SK-N-SH (cell line): ENCODE results near the gene ISOC1. TPM values are rescaled to one million over a fixed set of nuclear protein-coding genes. Genes with fewer than 3 reads are reported as not detected.
A peak's percentile ranks its signal among the peaks of the same experiment; 100 is the strongest.

Source experiments
- CTCF ChIA-PET: fragments of 300-600, 350-600 bp; formaldehyde crosslinking; extraction: SDS; loops from one replicate; lab custom pipeline; 2021; lab: Yijun Ruan, JAX
- POLR2A ChIA-PET: fragments of 350-600 bp; sonication (Branson Sonifier 250); formaldehyde crosslinking; extraction: SDS; loops from one replicate; lab custom pipeline; 2020; ENCODE audit warnings: antibody characterized with exemption, inconsistent platforms; lab: Yijun Ruan, JAX
- DNase-seq: peaks from one replicate; pipeline ENCODE4 v3.0.0; 2012
- H2AFZ ChIP-seq: fragments of 200-600 bp; sonication (generic); 2 replicates; pipeline ENCODE4 v1.8.1; 2016; ENCODE audit warnings: antibody characterized with exemption, mild to moderate bottlenecking, low read depth
- H3F3A ChIP-seq: fragments of 200-600 bp; sonication (generic); replicated peaks from 2 replicates; pipeline ENCODE3; 2016; ENCODE audit warnings: antibody characterized with exemption, mild to moderate bottlenecking; ENCODE audit not compliant: insufficient read depth
- H3K27ac ChIP-seq, 2 experiments: fragments of 200-500 bp in 1 of 2; fragments of 200-600 bp in 1 of 2; sonication (Bioruptor generic) in 1 of 2; sonication (generic), shearing (Covaris generic) in 1 of 2; 2 replicates each; pipeline versions ENCODE4 v1.5.1 to v1.6.1; 2014 to 2016; ENCODE audit warnings: low read depth in 2 of 2, inconsistent platforms in 1 of 2, low read length in 1 of 2, mild to moderate bottlenecking in 1 of 2, mixed read lengths in 1 of 2
- H3K27me3 ChIP-seq: fragments of 200-600 bp; sonication (generic), shearing (Covaris generic); 2 replicates; pipeline ENCODE4 v1.6.1; 2016; ENCODE audit warnings: mixed run types; ENCODE audit not compliant: insufficient read depth
- H3K36me3 ChIP-seq, 2 experiments: fragments of 200-500 bp in 1 of 2; fragments of 200-600 bp in 1 of 2; sonication (Bioruptor generic) in 1 of 2; sonication (generic) in 1 of 2; replicated peaks in 1 of 2; 2 replicates each; pipeline versions ENCODE3 to v1.5.1; 2014 to 2016; ENCODE audit warnings: low read length in 1 of 2, mild to moderate bottlenecking in 1 of 2; ENCODE audit not compliant: insufficient read depth in 2 of 2, control insufficient read depth in 1 of 2
- H3K4me1 ChIP-seq, 2 experiments: fragments of 200-500 bp in 1 of 2; fragments of 200-600 bp in 1 of 2; sonication (Bioruptor generic) in 1 of 2; sonication (generic), shearing (Covaris generic) in 1 of 2; 2 replicates each; pipeline versions ENCODE4 v1.5.1 to v1.6.1; 2014 to 2016; ENCODE audit warnings: low read depth in 1 of 2, low read length in 1 of 2, mixed run types in 1 of 2; ENCODE audit not compliant: insufficient read depth in 2 of 2, control insufficient read depth in 1 of 2
- H3K4me2 ChIP-seq: fragments of 200-600 bp; sonication (generic), shearing (Covaris generic); 2 replicates; pipeline ENCODE4 v1.6.1; 2017; ENCODE audit warnings: mixed run types
- H3K4me3 ChIP-seq, 2 experiments: fragments of 200-500 bp in 1 of 2; fragments of 200-600 bp in 1 of 2; sonication (Bioruptor generic) in 1 of 2; sonication (generic), shearing (Covaris generic) in 1 of 2; 2 replicates each; pipeline versions ENCODE4 v1.5.1 to v1.8.1; 2014 to 2016; ENCODE audit warnings: low read depth in 2 of 2, inconsistent platforms in 1 of 2, low read length in 1 of 2, mild to moderate bottlenecking in 1 of 2, mixed read lengths in 1 of 2, moderate library complexity in 1 of 2
- H3K79me2 ChIP-seq: fragments of 200-600 bp; sonication (generic); 2 replicates; pipeline ENCODE4 v1.8.1; 2017; ENCODE audit warnings: mild to moderate bottlenecking; ENCODE audit not compliant: insufficient read depth
- H3K9ac ChIP-seq: fragments of 200-600 bp; sonication (generic); 2 replicates; pipeline ENCODE4 v1.6.1; 2017; ENCODE audit warnings: mixed run types
- H3K9me2 ChIP-seq: fragments of 200-600 bp; sonication (generic); 2 replicates; pipeline ENCODE4 v1.6.1; 2017; ENCODE audit warnings: mixed run types
- H3K9me3 ChIP-seq: fragments of 200-600 bp; sonication (generic); 2 replicates; pipeline ENCODE4 v1.6.1; 2017; ENCODE audit warnings: mixed run types, mild to moderate bottlenecking, moderate library complexity
- H4K20me1 ChIP-seq: fragments of 200-600 bp; sonication (generic); 2 replicates; pipeline ENCODE4 v1.6.1; 2017; ENCODE audit warnings: mild to moderate bottlenecking, mixed run types; ENCODE audit not compliant: insufficient read depth
- CHD2 ChIP-seq: fragments of 150-350 bp; IDR thresholded peaks from 2 replicates; pipeline ENCODE4 v1.6.1; 2018; ENCODE audit warnings: low read length; ENCODE audit not compliant: partially characterized antibody
- ELF1 ChIP-seq: IDR thresholded peaks from 2 replicates; pipeline ENCODE4 v1.4.0; 2012
- EP300 ChIP-seq, 2 experiments: IDR thresholded peaks; 2 replicates each; pipeline versions ENCODE4 v1.4.0 to v1.6.1; 2012; ENCODE audit warnings: borderline replicate concordance in 1 of 2, low read depth in 1 of 2, low read length in 1 of 2
- EZH2phosphoT487 ChIP-seq: fragments of 200-600 bp; sonication (generic); IDR thresholded peaks from 2 replicates; pipeline ENCODE4 v1.6.1; 2017; ENCODE audit warnings: low read depth, mixed run types, mild to moderate bottlenecking, antibody characterized with exemption, moderate library complexity, borderline replicate concordance
- FOXJ3 ChIP-seq: sonication (generic); formaldehyde crosslinking; IDR thresholded peaks from 2 replicates; pipeline ENCODE4 v1.5.1; 2020; ENCODE audit warnings: mild to moderate bottlenecking, missing genetic modification reagents
- FOXM1 ChIP-seq: IDR thresholded peaks from 2 replicates; pipeline ENCODE4 v1.4.0; 2012; ENCODE audit warnings: low read depth, mild to moderate bottlenecking
- GABPA ChIP-seq: IDR thresholded peaks from 2 replicates; pipeline ENCODE4 v1.4.0; 2012; ENCODE audit warnings: low read depth, mild to moderate bottlenecking
- GATA2 ChIP-seq: sonication (generic); formaldehyde crosslinking; IDR thresholded peaks from 2 replicates; pipeline ENCODE4 v1.5.0; 2020; ENCODE audit warnings: mild to moderate bottlenecking, missing genetic modification reagents
- IRF3 ChIP-seq: fragments of 150-350 bp; IDR thresholded peaks from 2 replicates; pipeline ENCODE4 v1.6.1; 2016; ENCODE audit warnings: mild to moderate bottlenecking, low read depth, low read length
- NRF1 ChIP-seq: IDR thresholded peaks from 2 replicates; pipeline ENCODE4 v1.6.1; 2012; ENCODE audit warnings: low read depth, mild to moderate bottlenecking, low read length
- POLR2AphosphoS5 ChIP-seq: IDR thresholded peaks from 2 replicates; pipeline ENCODE4 v1.6.1; 2012; ENCODE audit warnings: low read depth, low read length
- REST ChIP-seq: IDR thresholded peaks from 2 replicates; pipeline ENCODE4 v1.6.1; 2012; ENCODE audit warnings: mild to moderate bottlenecking, low read depth, low read length, moderate library complexity
- SMC3 ChIP-seq: IDR thresholded peaks from 2 replicates; pipeline ENCODE4 v1.6.1; 2012; ENCODE audit warnings: low read depth, low read length, improper control_type of control experiment
- TEAD4 ChIP-seq: IDR thresholded peaks from 2 replicates; pipeline ENCODE4 v1.4.0; 2012; ENCODE audit warnings: mild to moderate bottlenecking, borderline replicate concordance; ENCODE audit not compliant: insufficient read depth
- USF2 ChIP-seq: fragments of 150-350 bp; IDR thresholded peaks from 2 replicates; pipeline ENCODE4 v1.6.1; 2017; ENCODE audit warnings: antibody characterized with exemption, low read length, low read depth, borderline replicate concordance
- YY1 ChIP-seq: IDR thresholded peaks from 2 replicates; pipeline ENCODE4 v1.4.0; 2012; ENCODE audit warnings: low read depth, mild to moderate bottlenecking
- WGBS: methylation state at CpG from one replicate; pipeline ENCODE4 v1.1.6; 2017; ENCODE audit warnings: low lambda C conversion rate; 5-methylcytosine and 5-hydroxymethylcytosine counted together
- polyA plus RNA-seq, 3 experiments: library from polyadenylated mRNA; depleted of rRNA; stranded (reverse); fragments of >200 nt; gene quantifications; 2 replicates each; pipeline ENCODE4 v1.2.3, GENCODE V29; 2012
- TF ChIP-seq, protein P1 (sequence below): IDR thresholded peaks from 2 replicates; pipeline ENCODE4 v1.4.0; 2012; ENCODE audit warnings: low read depth, borderline replicate concordance

ISOC1 gene
- polyA plus RNA-seq, 1 of the 3 experiments (the other 2 are of a cell fraction), result 20.6 TPM

- 100% methylated on average over 1 of the region's 1 CpG for WGBS
- Histone ChIP-seq H2AFZ (no peak overlapping the region), H3K9ac (no peak overlapping the region), H3K36me3 (no peaks in the 10 kb centered on the region), H3K79me2 (no peaks in the 10 kb centered on the region), H3F3A (no peaks in the 10 kb centered on the region), H4K20me1 (no peaks in the 10 kb centered on the region), H3K4me3 (no peak overlapping the region), H3K4me1 (peaks cover 0 to 10% of the 10 kb centered on the region in 2 experiments; a peak in 2 of 4 replicates), H3K4me2 (no peak overlapping the region), H3K9me3 (no peaks in the 10 kb centered on the region), H3K27ac (peak overlapping the region in 1 of 2 experiments; percentile 6; a peak in 1 of 4 replicates), H3K9me2 (no peaks in the 10 kb centered on the region), H3K27me3 (no peaks in the 10 kb centered on the region)
- TF ChIP-seq REST (no peak), FOXM1 (no peak), IRF3 (no peak), ELF1 (no peak)
- POLR2A ChIA-PET, result no interaction called here
- CTCF ChIA-PET, result interaction anchor here (0.6 to 4.8 kb wide), 9 partner anchors 9 to 647 kb away, joined by 3 to 29 read pairs (median 4); partner anchors contain the start of gene ISOC1
- DNase-seq, result peak; percentile 4
Measured at GRCh38 chr5:129124608-129125007, 30.1 kb downstream of the ISOC1 start.

- no peaks in the 10 kb centered on the region for H3K9me2 ChIP-seq
- no peaks in the 10 kb centered on the region for H3K79me2 ChIP-seq
- H3K4me1 ChIP-seq, result peaks cover 0 to 10% of the 10 kb centered on the region in 2 experiments; a peak in 2 of 4 replicates
- no peaks in the 10 kb centered on the region for H3F3A ChIP-seq
- no peak for DNase-seq
- CTCF ChIA-PET, result interaction anchor here (0.5 to 4.8 kb wide), 12 partner anchors 8 to 220 kb away, joined by 3 to 29 read pairs (median 4); partner anchors contain the start of gene ISOC1
- no peak overlapping the region for H3K27ac ChIP-seq
- no peak overlapping the region for H2AFZ ChIP-seq
- no peak overlapping the region for H3K4me3 ChIP-seq
- no peak overlapping the region for H3K9ac ChIP-seq
- H3K27me3 ChIP-seq, result no peaks in the 10 kb centered on the region
- WGBS, result 88% methylated on average over 2 of the region's 2 CpGs
- POLR2A ChIA-PET, result no interaction called here
- H4K20me1 ChIP-seq, result no peaks in the 10 kb centered on the region
- no peaks in the 10 kb centered on the region for H3K36me3 ChIP-seq
- H3K9me3 ChIP-seq, result no peaks in the 10 kb centered on the region
- H3K4me2 ChIP-seq, result no peak overlapping the region
- TF ChIP-seq CHD2 (no peak), YY1 (no peak), FOXJ3 (CRISPR knock-in tag) (no peak), SMC3 (no peak), GABPA (no peak), GATA2 (CRISPR knock-in tag) (no peak), EP300 (IDR thresholded peaks at IDR 0.05; ENCODE audit: borderline replicate concordance in 1 of 2, low read depth in 1 of 2, low read length in 1 of 2) (no peak), POLR2AphosphoS5 (no peak), USF2 (no peak), NRF1 (no peak), EZH2phosphoT487 (no peak), REST (no peak), TEAD4 (no peak)
- TF ChIP-seq, protein P1, sequence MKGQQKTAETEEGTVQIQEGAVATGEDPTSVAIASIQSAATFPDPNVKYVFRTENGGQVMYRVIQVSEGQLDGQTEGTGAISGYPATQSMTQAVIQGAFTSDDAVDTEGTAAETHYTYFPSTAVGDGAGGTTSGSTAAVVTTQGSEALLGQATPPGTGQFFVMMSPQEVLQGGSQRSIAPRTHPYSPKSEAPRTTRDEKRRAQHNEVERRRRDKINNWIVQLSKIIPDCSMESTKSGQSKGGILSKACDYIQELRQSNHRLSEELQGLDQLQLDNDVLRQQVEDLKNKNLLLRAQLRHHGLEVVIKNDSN, result no peak
Measured at GRCh38 chr5:129125819-129126218, 31.3 kb downstream of the ISOC1 start.
